Stimulated activated CD4-positive, alpha-beta T cell treated with anti-CD3 and anti-CD28 coated beads, Interleukin-1b, Interleukin-23, amount 100 ng/mL, for 48 hours (primary cell): ENCODE results near the gene COL19A1.
"Not testable (repeated sequence)": the region's sequence is repeated elsewhere in the genome, so short reads cannot be mapped to it uniquely, and the experiment has no call there.

Experiments used
- DNase-seq: peaks from one replicate; pipeline ENCODE4 v3.0.0-alpha.2; 2020

Gene COL19A1

DNA sequence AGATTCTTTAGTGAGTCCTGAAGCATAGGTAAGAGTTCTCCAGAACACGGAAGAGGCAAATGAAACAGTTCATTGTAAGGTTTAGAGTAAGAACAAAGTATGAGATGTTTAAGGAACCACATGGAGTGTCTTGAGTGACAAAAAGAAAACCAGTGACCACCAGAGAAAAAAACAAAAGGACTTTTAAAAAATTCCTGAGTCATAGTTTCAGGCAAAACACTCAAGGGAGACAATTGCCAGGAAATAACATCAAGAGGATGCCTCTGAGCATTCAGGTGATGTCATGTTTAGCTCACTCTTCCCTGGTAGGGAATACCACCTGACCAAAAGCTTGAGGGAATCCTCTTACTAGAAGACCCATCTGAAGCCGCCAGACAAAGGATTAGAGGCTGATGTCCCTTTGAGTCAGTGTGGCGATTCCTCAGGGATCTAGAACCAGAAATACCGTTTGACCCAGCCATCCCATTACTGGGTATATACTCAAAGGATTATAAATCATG is 110.3 kb downstream of the COL19A1 start:
- no peak for DNase-seq

- no peak for DNase-seq
These were observed 114.3 kb downstream of the COL19A1 start for GRCh38 chr6:69980624-69981023.

DNA sequence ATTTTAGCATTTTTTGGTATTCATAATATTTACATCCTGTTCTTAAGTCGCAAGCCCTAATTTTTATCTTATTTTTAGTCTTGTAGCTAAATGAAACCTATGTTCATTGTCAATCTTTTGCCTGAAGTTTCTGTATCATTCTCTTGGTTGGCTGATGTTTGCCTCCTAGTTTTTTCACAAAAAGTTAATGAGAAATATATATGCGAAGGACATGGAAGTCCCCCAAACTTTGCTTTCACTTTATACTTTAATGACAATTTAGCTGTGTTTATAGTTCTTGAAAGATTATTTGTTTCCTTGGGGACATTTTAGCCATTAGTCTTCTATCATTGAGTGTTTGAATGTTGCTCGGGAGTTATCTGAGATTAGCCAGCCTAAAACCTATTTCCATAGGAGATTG is 118.2 kb downstream of the COL19A1 start:
- DNase-seq, result no peak

- no peak for DNase-seq
These were observed 118.8 kb downstream of the COL19A1 start for GRCh38 chr6:69985180-69985579.

DNA sequence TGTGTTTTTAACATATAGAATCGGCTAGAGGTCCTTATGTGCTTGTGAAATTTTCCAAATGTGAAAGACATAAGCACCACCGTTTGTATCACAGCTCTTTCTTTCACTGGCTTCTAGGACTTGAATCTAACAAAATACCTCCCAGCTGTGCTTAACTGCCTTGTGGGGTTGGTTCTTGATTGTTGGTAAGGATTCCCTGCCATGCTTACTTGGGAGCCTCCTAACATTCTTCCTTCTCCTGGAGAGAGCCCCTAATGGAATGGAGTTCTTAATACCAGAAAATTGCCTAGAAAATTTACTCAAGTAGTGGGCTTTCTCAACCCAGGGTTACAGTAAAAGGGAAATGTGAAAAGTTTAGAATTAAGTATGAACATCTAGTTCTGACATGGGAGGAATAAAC is 121.2 kb downstream of the COL19A1 start:
- DNase-seq, result no peak

DNA sequence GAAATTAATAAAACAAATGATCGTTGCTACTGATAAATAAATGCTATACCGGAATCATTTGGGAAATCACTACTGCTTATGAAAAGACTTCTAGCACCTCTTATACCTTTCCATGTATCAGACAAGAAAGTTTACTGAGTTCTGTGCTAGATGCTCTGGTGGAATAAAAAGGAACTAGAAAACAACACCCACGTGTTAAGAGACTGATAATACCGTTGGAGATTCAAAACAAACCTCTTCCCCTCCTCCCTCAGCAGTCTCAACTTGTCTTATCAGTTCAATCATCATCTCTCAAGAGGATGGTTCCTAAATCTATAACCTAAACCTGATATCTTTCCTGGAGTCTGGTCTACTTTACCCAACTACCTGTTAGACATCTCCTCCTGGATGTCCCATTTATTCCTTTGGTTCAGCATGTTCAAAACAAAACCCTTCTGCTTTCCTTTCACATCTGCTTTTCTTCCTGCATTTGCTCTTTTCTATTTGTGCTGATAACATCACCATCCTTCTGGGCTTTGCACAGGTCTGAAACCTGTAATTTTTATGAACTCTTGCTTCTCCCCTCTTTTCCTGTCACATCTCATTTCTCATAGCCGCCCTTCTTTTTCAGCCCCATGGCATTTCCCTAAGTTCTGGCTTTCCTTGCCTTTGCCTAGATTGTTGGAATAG is 122.2 kb downstream of the COL19A1 start:
- DNase-seq, result no peak

DNA sequence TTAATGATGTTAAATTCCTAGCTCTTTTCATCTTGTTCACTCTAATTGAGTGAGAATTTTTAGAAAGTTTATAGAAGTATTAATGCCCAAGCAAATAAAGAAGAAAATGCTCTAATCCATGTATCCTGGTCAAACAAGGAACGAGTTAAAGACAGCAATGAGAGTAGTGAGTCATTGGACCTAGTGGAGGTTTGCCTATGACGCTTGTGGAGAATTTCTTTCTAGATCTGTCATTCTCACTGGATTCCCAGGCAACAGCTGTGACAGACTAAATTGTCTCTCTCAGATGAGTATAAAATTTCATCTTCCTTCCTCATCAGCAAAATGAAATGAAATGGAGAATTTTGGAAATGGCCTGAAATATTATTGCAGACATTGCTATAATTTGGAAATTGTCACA is 127.9 kb downstream of the COL19A1 start:
- no peak for DNase-seq

GRCh38 chr6:70008189-70008588 is 141.8 kb downstream of the COL19A1 start:
- no peak for DNase-seq

DNA sequence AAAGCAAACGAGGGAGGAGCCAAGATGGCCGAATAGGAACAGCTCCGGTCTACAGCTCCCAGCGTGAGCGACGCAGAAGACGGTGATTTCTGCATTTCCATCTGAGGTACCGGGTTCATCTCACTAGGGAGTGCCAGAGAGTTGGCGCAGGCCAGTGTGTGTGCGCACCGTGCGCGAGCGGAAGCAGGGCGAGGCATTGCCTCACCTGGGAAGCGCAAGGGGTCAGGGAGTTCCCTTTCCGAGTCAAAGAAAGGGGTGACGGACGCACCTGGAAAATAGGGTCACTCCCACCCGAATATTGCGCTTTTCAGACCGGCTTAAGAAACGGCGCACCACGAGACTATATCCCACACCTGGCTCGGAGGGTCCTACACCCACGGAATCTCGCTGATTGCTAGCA is 144.0 kb downstream of the COL19A1 start:
- DNase-seq, result not testable (repeated sequence)

DNA sequence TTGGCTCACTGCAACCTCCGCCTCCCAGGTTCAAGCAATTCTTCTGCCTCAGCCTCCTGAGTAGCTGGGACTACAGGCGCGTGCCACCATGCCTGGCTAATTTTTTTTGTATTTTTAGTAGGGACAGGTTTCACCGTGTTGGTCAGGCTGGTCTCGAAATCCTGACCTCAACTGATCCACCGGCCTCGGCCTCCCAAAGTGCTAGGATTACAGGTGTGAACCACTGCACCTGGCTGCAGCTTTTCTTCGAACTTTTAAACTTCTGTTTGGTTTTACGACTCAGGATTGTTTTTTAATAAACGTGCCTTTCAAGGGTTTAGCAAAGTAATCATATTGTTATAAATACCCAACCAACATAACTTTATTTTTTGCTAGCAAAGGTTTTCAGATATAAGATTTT is 156.8 kb downstream of the COL19A1 start:
- not testable (repeated sequence) for DNase-seq

GRCh38 chr6:70028246-70028645 is 161.9 kb downstream of the COL19A1 start:
- no peak for DNase-seq

DNA sequence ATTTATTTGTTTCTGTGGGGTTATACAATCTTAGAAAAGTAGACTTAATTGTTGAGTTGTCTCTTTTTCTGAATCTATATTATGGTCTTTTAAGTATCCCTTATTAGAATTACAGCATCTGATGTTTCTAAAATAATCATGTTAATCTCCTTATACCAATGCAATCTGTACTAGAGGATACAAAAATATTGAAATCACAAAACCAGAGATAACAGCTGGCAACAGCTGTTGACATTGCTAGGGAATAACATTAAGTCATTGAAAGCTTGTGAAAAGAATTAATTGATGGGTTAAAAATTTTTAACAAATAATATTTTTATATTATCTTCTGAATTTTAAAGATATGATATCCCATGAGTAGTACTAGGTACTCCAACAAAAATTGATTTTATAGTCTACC is 162.6 kb downstream of the COL19A1 start:
- no peak for DNase-seq

- DNase-seq, result no peak
These were observed 167.4 kb downstream of the COL19A1 start for GRCh38 chr6:70033781-70034180.

GRCh38 chr6:70037445-70037844 is 171.1 kb downstream of the COL19A1 start:
- DNase-seq, result no peak

DNA sequence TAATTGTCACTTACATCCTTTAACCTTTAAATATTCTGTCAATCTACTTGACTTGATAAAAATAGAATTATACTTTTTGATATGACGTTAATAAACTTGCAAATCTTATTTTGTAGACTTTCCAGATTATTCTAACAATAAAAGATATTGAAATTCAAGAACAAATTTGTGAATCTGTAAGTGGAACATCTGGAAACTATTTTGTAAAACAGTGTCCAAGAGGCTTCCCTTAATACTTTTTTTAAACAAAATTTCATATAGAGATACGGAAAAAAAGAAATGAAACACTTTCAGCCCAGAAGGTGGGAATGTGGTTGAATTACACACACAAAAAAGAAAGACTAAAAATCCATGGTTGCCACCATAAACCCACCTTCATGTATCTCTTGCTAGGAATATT is 174.4 kb downstream of the COL19A1 start:
- no peak for DNase-seq

GRCh38 chr6:70041411-70041810 is 175.1 kb downstream of the COL19A1 start:
- DNase-seq, result no peak

- DNase-seq, result no peak
These were observed 179.1 kb downstream of the COL19A1 start for GRCh38 chr6:70045413-70045812.

DNA sequence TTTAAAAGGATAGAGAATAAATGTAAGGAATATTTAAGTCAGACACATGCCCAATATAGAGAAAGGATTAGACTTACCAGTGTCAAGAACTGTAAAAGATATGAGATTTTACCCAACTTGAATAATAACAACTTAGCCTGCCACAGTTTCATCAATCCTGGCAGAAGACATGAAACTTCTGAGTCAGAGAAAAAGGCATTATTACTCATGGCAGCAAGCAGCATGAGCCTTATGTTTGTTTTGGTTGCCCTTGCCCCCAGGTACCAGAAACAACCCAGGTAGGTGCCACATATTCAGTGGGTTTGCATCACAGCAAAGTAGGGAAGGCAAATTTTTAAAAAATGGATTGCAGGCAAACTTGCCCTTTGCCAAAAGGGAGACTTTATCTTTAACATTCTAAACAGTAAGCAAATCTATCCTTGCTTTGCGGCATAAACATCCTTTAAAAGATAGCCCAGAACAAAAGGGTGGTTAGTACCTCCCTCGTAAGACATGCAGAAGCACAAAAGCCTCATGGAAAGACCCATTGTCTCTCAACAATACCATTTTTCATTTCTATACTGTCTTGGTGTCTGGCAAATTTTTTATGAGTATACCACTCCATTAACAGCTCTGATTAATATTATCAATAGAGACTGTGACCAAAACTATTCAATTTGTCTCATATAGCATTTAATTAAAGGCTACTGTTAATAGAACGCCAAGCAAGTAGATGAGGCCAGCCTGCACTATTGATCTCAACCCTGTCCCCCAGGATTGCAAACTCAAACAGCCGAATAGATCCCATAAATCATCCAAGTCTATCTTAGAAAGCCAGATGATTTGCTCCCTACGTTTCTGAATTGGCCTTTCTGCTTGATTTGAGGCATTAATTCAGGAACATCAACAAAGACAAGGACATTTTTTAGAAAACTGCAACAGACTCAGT is 185.1 kb downstream of the COL19A1 start:
- no peak for DNase-seq

GRCh38 chr6:70059039-70059719 is 192.8 kb downstream of the COL19A1 start:
- DNase-seq, result no peak

DNA sequence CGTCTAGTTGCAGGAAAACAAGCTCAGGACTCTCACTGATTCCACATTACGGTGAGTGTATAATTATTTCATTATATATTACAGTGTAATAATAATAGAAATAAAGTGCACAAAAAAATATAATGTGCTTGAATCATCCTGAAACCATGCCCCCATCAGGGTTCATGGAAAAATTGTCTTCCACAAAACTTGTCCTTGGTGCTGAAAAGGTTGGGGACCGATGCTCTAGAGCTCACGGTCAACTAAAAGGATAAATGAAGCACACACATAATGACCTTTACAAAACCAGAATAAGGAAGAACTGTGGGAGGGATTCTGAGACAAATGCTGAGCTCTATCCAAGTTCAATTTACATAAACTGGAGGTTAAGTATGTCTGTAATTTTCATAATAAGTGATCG is 194.3 kb downstream of the COL19A1 start:
- no peak for DNase-seq

DNA sequence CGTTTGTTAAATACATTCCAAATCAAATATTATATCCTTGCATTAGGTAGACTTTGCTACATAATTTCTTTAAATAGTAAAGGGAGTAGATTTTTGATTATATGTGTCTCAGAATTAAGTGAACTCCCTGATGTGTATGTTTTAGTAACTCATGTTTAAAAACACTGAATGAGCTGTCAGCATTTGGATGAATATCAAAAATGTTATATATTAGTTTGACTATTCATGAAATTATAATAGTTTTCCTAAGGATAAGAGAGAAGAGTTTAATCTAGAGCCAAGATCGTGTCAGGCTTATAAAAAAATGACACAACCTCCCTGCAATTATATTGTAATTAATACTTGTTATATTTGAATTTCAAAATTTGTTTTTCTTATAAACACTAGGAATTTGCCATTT is 195.2 kb downstream of the COL19A1 start:
- no peak for DNase-seq

GRCh38 chr6:70062010-70062409 is 195.7 kb downstream of the COL19A1 start:
- no peak for DNase-seq

- DNase-seq, result no peak
These were observed 206.3 kb downstream of the COL19A1 start for GRCh38 chr6:70072540-70073179.
